ENCODE data around the gene HERC6.
A peak's percentile ranks its signal among the peaks of the same experiment; 100 is the strongest.
"Not testable (repeated sequence)": the region's sequence is repeated elsewhere in the genome, so short reads cannot be mapped to it uniquely, and the experiment has no call there.

Gene HERC6

GRCh38 chr4:88378691-88379559 is at the start of gene HERC6:
TSS of gene HERC6 (plus strand) at chr4:88378852. CDS start at chr4:88378922, 70 bp downstream.
- peak in 56 of 58 donors; percentile 14 to 84 (median 62) for DNase-seq

GRCh38 chr4:88333741-88334405 is 44.8 kb upstream of the HERC6 start:
- no peak for DNase-seq

- DNase-seq: peak in 2 of 58 donors; percentile 0 to 1
Observed at GRCh38 chr4:88335092-88335665, 43.5 kb upstream of the HERC6 start.

- peak in 40 of 58 donors; percentile 0 to 85 (median 12) for DNase-seq
Observed at GRCh38 chr4:88341227-88342192, 37.1 kb upstream of the HERC6 start.

- not testable (repeated sequence) for DNase-seq
Observed at GRCh38 chr4:88346902-88347301, 31.8 kb upstream of the HERC6 start.

- not testable (repeated sequence) for DNase-seq
Observed at GRCh38 chr4:88348761-88349160, 29.9 kb upstream of the HERC6 start.

GRCh38 chr4:88350786-88351185 is 27.9 kb upstream of the HERC6 start:
- no peak for DNase-seq

GRCh38 chr4:88352062-88352740 is 26.5 kb upstream of the HERC6 start:
- DNase-seq: no peak

GRCh38 chr4:88353324-88353723 is 25.3 kb upstream of the HERC6 start:
- DNase-seq: no peak

GRCh38 chr4:88356771-88357170 is 21.9 kb upstream of the HERC6 start:
- no peak for DNase-seq

- no peak for DNase-seq
Observed at GRCh38 chr4:88357262-88357661, 21.4 kb upstream of the HERC6 start.

GRCh38 chr4:88359558-88359957 is 19.1 kb upstream of the HERC6 start:
- no peak for DNase-seq

GRCh38 chr4:88360256-88360655 is 18.4 kb upstream of the HERC6 start:
- no peak for DNase-seq

- DNase-seq: no peak
Observed at GRCh38 chr4:88360791-88361190, 17.9 kb upstream of the HERC6 start.

- DNase-seq: not testable (repeated sequence)
Observed at GRCh38 chr4:88361217-88361773, 17.4 kb upstream of the HERC6 start.

GRCh38 chr4:88366460-88366859 is 12.2 kb upstream of the HERC6 start:
- DNase-seq: no peak

- no peak for DNase-seq
Observed at GRCh38 chr4:88367826-88368225, 10.8 kb upstream of the HERC6 start.

GRCh38 chr4:88369180-88369812 is 9.4 kb upstream of the HERC6 start:
- peak in 2 of 58 donors; percentile 2 to 33 for DNase-seq

- no peak for DNase-seq
Observed at GRCh38 chr4:88381123-88381522, 2.5 kb downstream of the HERC6 start.

Data from anterior cingulate cortex (tissue), 58 donors.